Stimulated activated naive CD4-positive, alpha-beta T cell treated with Interleukin-2 at 50 U/mL for 16 hours (primary cell): ENCODE data around the gene BCL2L11.
A peak's percentile ranks its signal among the peaks of the same experiment; 100 is the strongest.
"Not testable (repeated sequence)": the region's sequence is repeated elsewhere in the genome, so short reads cannot be mapped to it uniquely, and the experiment has no call there.

Source experiments
- DNase-seq: peaks from one replicate; lab custom pipeline; 2025; lab: John Stamatoyannopoulos, UW

The BCL2L11 gene

GRCh38 chr2:111120253-111121027, at the start of gene BCL2L11:
TSS of gene BCL2L11 (plus strand) at chr2:111120914. CDS start at chr2:111123746, 2,832 bp downstream.
- peak; percentile 85 for DNase-seq

GRCh38 chr2:111071600-111072171, 49.0 kb upstream of the BCL2L11 start:
- no peak for DNase-seq

DNA sequence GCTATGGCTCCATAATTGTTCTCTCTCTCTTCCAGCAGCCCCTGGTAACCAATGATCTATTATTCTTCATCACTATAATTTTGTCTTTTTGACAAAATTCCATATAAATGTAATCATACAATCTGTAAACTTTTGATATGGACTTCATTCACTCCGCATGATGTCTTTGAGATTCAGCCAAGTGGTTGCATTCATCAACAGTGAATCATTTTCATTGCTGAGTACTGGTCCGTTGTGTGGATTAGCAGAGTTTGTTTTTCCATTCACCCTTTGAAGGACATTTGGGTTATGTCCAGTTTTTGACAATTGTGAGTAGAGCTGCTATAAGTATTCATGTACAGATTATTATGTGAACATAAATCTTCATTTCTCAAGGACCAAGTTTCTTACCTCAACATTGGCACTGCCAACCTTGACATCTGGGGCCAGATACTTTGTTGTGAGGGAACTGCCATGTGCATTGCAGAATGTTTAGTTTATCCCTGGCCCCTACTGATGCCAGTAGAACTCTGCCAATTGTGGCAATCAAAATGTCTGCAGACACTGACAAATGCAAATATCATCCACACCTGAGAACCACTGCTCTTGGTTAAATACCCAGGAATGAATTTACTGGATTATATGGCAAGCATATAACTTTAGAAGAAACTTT, 48.4 kb upstream of the BCL2L11 start:
- DNase-seq = no peak

- DNase-seq = not testable (repeated sequence)
Measured at GRCh38 chr2:111082659-111083058, 38.1 kb upstream of the BCL2L11 start.

- no peak for DNase-seq
Measured at GRCh38 chr2:111091811-111092211, 28.9 kb upstream of the BCL2L11 start.

DNA sequence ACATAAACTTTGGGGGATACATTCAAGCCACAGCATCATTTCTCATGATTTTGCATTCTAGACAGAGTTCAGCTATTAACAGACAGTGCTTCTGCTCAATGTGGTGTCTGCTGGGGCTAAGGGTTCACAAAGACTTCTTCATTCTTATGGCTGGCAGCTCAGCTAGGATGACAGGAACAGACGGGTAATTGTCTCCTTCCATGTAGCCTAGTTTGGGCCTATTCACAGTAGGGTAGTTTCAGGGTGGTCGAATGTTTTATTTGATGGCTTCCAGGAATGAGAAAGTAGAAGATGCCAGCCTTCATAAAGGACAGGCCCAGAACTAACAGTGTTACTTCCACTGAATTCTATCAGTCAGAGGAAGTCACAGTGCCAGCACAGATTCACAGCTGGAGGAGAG, 26.0 kb upstream of the BCL2L11 start:
- no peak for DNase-seq

GRCh38 chr2:111095434-111095833, 25.3 kb upstream of the BCL2L11 start:
- no peak for DNase-seq

DNA sequence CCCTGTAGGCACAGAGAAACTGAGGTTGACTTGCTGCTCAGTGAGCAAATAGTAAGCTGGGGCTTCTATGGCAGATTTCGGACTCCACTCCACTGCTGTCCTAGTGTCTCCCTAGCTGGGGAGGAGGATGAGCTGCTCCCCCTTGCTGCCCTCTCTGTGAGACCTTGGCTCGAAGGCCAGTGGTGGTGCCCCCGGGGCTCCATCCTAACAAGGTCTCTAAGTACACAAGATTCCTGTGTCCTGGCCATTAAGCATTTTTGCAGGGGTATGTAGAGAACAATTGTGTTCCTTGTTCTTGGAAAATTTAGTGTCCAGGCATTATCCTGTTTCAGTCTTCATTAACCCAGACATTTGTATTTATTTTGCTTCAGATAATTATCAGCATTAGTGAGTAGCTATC, 21.3 kb upstream of the BCL2L11 start:
- DNase-seq = no peak

DNA sequence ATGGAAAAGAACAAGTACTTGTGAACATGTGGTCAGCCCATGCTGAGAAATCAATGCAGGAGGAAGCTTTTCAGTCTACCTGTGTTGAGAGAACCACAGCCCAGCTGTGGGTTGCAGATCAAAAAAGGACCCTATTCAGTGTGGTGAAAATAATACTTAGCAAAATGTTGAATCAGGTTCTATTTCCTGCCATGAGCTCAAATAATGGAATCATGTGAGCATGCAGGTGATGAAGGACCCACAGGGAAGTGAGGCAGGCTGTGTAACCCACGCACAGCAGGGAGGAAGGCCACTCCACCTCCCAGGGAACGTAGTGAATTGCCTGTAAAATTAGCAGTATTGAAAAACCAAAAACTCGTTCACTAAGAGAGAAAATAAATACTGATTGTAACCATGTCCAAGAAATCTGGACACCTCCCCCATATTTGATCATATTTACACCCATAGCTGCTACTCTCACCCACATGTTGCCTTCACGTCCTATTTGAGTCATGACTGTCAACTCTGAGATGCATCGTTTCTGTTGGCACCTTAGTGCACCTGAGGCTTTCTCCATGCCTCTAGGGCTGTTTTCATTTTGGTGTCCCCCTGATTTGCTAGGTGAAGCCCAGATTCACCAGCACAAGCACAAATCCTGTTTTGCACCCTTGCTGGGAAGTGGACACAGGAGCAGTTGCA, 20.5 kb upstream of the BCL2L11 start:
- no peak for DNase-seq

- DNase-seq = no peak
Measured at GRCh38 chr2:111100765-111101162, 19.9 kb upstream of the BCL2L11 start.

DNA sequence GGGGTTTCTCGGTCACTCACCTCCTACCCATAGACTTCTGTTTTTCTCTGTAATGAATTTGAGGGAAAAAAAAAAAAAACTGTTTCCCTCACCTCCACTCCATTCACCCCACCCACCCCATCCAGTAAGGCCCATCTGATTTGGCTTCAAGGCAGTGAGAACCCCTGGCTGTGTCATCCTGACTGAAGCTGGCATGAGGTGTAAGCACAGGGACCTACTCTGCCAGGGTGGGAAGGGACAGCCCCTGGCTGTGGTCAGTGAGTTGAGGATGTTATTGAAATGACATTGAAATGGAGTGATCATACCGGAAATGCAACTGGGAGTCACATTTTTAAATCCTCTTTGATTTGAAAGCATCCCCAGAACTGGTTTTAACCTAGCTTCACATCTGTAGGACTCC, 19.1 kb upstream of the BCL2L11 start:
- DNase-seq = no peak

GRCh38 chr2:111102216-111102615, 18.5 kb upstream of the BCL2L11 start:
- no peak for DNase-seq

DNA sequence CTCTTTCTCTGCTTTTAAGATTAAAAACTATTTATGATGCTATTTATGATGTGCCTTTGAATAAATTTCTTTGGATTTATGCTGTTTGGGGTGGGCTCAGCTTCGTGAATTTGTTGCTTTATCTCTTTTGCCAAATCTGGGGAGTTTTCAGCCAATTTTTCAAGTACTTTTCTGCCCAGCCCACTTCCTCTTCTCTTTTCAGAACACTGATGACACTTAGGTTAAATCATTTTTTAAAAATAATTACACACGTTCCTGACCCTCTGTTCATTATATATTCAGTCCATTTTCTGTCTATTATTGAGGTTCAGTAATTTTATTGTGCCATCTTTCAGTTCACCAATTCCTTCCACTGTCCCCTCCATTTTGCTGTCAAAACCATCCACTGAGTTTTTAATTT, 14.8 kb upstream of the BCL2L11 start:
- DNase-seq = no peak

- DNase-seq = no peak
Measured at GRCh38 chr2:111106706-111107105, 14.0 kb upstream of the BCL2L11 start.

- no peak for DNase-seq
Measured at GRCh38 chr2:111108745-111109271, 11.9 kb upstream of the BCL2L11 start.

- peak; percentile 37 for DNase-seq
Measured at GRCh38 chr2:111111101-111111755, 9.5 kb upstream of the BCL2L11 start.

DNA sequence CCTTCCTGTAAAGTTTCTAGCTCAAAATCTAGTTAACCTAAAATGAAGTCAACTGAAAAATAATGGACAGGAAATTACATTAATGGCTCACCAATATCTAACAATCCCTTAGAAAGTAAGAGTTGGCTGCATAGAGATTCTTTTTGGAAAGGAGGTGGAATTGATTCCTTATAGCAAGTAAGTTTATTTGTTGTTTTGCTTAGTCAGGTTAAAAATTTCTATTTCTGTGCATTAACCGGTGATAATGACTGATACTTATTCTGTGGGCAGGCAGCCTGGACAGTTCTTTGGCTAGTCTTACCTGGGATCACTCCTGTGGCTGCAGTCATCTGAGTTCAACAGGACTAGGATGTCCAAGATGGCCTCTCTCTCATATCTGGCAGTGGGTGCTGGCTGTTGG, 6.9 kb upstream of the BCL2L11 start:
- DNase-seq = no peak

DNA sequence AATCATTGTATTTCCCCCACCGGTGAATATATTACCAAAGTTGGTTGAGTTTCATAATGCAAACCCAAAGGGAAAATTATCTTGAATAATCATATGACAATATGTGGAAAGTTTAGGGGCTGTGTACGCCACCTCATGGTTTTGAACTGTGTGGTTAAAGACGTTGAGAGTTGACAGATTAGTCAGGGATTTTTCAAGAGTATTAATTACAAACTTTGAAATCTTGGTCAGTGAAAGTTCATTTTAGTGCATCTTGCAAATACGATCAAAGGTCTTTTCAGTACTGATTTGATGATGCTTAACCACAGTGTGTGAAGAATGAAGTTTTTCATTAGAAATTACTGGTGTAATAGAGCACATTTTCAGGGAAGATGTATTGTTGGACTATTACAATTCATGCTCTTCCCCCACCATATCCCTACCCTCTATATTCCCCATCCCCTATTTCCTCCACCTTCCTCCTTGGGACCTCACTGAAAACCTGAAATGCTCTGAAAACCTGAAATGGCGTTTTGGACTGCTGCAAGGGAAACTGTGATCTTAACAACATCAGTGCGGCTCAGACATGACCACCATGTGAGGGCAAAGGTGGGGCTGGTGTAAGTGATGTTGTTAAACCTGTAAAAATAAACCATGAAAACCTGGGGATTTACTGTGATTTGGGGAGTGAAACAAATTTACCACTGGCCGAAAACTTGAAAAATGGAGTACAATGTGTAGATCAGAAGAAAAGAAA, 4.5 kb upstream of the BCL2L11 start:
- peak; percentile 19 for DNase-seq

GRCh38 chr2:111116843-111117597, 3.7 kb upstream of the BCL2L11 start:
- DNase-seq = peak; percentile 54
